GM21576 (cell line): ENCODE measurements around the gene ROPN1L.
"Not testable (repeated sequence)": the region's sequence is repeated elsewhere in the genome, so short reads cannot be mapped to it uniquely, and the experiment has no call there.

ENCODE experiments used
- ATAC-seq: cut with Tn5 transposase; IDR thresholded peaks from one replicate; pipeline ENCODE4 v1.9.1; 2021; ENCODE audit warnings: mild to moderate bottlenecking, moderate library complexity; ENCODE audit not compliant: unreplicated experiment

Gene ROPN1L

DNA sequence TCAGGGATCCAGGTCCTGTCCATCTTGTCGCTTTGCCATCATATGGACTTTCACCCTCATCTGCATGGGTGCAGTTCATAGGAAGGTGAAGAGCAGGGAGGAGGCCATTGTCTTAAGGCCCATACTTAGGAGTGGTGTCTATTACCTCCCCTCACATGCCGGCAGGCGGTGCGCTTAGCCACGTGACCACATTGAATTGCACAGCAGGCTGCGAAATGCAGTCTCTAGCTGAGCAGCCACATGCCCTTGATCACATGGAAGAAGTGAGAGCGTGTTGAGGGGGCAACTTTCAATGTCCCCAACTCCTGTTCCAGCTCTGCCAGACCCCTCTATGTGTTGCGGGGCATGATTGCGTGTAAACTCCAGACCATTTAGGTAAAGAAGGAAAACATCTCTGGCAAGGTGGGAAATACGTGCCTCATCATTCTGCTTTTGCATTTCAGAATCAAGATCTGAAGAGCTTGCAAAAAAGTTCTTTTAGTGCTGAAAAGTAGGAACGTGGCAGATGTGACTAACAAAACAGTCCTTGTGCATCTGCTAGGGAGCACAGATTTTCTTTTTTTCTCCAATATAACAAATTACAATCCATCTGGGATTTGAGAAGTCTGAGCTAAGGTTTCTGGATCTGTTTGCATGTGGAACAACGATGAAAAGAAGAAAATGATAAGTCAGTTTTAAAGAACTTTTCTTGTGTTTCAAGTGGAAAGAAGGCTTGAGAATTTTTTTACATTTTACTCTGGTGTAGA, 34.4 kb downstream of the ROPN1L start:
- no peak for ATAC-seq

GRCh38 chr5:10476878-10477277, 35.2 kb downstream of the ROPN1L start:
- ATAC-seq, result no peak

- ATAC-seq, result no peak
These were observed 36.3 kb downstream of the ROPN1L start for GRCh38 chr5:10477943-10478342.

DNA sequence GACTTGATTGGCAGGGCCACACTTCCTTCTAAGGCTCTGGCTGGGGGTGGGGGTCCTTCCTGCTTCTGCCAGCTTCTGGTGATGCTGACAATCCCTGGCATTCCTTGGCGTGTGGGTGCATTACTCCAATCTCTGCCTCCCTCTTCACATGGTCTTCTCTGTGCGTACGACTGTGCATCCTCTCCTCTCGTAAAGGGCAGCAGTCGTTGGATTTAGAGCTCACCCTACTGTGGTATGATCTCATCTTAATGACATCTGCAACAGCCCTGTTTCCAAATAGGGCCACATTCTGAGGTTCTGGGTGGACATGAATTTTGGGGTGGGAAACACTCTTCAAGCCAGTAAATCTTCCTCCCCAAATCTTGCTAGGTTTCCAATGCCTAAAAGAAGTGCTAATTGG, 36.8 kb downstream of the ROPN1L start:
- ATAC-seq, result no peak

DNA sequence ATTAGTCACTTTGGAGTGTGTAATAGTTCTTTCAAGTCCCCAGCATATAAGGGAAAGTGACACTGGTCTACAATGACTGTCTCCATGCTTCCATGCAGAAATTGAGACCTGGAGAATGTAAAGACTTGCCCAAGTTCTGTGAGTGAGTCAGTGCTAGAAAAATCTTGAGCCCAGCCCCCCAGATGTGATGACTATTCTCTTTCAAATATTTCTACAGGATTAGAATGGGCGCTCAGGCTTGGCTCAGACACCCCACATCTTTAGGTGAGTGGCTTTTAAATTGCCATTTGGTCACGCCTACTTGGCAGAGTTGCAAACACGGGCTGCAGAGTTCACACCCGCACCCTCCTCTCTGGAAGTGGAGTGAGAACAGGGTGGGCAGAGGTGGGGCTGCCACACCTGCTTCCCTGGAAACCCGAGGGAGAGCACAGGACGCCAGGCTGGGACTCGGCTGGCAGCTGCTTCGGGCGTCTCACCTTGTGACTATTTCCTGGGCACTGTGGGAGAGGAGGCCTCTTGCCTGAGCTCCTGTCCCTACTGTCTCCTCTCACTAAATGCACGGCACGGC, 37.6 kb downstream of the ROPN1L start:
- ATAC-seq, result no peak

DNA sequence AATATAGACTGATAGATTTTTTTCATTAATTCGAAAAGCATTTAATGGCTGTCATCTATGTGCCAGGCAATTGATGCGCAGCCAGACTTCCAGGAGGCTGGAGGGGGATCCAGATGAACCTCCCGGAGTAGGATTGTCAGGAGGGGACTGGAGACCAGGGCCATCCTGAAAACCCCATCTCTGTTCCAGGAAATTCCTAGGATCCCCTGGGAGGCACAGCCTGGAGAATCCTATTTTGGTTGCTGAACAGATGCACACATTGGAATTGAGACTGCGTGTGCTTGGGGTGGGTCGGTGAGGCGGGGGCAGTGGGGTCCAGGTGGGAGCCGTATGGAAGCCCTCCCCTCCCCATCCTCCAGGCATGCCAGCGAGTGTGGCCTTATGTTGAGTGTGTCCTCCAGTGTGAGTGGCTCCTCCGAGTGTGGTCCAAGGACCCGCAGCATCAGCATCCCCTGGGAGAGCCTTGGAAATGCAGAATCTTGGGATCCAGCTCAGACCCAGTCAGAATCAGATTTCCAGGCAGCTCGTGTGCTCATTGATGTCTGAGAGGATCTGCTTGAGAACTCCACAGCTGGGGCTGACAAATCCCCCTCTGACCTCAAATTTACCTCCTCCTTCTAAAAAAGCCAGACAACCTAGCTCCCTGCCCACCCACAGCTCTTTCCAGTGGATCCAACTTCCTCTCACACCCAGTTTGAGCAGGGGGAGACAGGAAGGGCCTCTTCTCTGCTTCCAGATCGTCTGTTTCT, 38.7 kb downstream of the ROPN1L start:
- ATAC-seq, result no peak

- no peak for ATAC-seq
These were observed 39.7 kb downstream of the ROPN1L start for GRCh38 chr5:10481241-10481935.

DNA sequence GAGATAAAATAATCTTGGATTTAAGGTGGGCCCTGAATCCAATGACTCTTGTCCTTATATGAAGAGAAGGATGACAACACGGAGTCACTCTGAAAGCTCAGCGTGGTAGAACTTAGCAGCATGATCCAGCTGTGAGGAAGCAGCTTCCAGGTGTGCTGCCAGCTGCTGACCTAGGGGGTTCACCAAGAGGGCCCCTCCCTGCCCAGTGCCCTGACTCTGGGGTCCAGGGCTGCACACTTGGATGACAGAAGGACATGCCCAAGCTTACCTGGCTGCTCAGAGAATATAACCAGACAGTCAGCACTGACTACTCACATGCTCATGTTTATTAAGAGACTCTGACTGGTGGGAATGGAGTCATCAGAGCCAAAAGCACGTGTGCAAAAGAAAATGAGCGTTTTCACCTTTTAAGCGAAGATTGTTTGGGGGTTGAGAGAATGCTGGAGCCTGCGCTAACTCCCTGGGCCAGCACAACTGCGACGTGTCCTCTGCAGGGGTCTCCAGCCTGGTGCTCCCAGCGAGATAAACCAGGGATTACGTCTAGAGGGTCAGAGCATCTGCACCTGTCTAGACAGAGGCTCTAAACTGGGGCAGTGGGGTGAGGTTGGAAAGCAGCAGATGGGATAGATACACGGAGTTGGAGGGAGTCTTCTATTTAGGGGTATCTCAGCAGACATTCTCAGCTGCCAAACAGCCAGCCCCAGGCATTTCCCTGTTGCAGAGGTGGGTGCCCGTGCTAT, 41.3 kb downstream of the ROPN1L start:
- ATAC-seq, result no peak

- ATAC-seq, result no peak
These were observed 43.1 kb downstream of the ROPN1L start for GRCh38 chr5:10484774-10485141.

DNA sequence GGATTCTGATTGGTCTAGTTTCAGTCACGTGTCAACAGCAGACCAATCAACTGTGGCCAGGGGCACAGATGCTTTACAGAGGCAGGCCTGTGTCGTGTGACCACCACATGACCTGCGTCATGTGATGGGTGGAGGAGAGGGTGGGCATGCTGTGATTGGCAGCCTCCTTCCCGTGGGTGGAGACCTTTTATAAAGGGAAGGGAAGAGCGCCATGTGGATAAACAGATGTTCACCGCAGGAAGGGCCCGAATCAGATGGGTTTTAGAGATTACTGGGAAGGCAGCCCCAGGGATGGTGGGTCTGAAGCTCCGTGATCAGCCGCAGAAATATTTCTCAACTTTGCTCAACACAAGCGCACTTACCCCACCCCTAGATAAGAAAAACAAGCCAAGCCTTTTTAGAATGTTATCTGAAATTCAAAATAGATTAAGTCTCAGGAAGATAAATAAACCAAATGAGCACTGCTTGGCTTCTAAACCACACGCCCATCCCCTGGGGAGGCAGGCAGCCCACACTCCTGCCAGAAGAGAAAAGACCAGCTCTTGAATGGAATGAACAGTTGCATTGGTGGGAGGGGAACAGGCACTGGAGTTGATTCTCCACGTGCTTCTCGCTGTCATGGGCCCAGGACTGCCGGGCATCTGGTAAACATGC, 43.6 kb downstream of the ROPN1L start:
- ATAC-seq, result no peak

GRCh38 chr5:10485897-10486296, 44.2 kb downstream of the ROPN1L start:
- ATAC-seq, result no peak

DNA sequence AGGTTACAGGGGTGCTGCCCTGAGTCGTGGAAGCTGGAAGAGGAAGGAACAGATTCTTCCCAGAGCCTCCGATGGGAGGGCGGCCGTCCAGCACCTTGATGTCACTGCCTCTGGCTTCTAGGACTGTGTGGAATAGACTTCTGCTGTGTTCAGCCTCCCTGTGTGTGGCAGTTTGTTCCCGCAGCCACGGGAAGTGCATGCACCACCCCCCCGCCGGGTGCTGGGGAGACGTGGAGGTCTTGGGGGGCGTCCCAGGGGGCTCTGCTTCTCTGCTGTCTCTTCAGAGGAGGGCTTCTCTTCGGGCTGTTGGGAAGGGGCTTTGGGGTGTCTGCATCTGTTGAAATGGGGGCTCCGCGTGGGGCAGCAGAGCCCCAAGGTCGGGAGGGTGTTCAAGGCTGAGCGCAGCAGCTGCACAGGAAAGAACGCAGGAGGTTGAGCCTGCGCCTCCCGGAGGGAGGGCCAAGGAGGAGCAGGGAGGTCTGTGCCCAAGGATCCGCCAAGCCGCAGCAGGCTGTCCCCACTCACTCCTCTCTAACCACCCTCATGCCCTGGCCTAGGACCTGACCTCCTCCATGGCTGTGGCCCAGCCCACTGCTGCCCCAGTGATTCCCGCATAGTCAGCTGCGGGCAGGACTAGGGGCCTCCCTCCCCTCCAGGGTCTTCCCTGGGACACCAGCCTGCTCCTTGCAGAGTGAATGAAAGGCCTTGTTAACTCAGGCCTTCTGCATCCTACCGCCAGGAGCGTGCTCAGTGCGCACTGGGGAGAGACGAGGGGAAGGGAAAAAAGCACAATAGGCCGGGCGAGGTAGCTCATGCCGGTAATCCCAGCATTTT, 45.0 kb downstream of the ROPN1L start:
- no peak for ATAC-seq

- no peak for ATAC-seq
These were observed 46.5 kb downstream of the ROPN1L start for GRCh38 chr5:10488144-10488543.

DNA sequence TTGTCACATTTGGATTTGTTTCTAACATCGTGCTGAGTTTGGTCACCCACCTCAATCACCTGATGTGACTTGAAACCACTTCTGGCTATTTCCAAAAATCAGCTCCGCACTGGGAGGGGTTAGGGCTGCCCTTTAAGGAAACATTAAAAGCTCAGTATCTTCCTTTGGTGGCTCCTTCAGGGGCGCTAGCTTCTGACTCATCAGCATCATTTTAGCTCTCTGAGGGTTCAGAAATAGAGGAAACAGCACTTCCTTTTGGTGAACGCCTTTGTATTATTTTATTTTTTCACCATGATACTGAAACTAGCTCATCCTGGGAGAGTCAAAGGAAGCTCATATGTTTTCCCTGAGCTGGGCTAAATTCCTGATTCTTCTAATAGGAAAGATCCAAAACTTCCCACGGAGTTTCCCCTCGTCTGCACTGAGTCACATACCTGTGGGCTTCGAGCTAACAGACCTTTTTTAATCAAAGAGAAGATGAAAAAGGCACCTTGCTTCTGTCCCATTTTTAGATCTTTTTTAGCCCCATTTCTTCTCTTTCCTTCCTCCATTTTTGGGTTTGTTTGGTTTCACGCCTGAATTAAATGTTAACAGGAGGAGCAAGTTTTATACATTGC, 48.2 kb downstream of the ROPN1L start:
- ATAC-seq, result peak; percentile 95

DNA sequence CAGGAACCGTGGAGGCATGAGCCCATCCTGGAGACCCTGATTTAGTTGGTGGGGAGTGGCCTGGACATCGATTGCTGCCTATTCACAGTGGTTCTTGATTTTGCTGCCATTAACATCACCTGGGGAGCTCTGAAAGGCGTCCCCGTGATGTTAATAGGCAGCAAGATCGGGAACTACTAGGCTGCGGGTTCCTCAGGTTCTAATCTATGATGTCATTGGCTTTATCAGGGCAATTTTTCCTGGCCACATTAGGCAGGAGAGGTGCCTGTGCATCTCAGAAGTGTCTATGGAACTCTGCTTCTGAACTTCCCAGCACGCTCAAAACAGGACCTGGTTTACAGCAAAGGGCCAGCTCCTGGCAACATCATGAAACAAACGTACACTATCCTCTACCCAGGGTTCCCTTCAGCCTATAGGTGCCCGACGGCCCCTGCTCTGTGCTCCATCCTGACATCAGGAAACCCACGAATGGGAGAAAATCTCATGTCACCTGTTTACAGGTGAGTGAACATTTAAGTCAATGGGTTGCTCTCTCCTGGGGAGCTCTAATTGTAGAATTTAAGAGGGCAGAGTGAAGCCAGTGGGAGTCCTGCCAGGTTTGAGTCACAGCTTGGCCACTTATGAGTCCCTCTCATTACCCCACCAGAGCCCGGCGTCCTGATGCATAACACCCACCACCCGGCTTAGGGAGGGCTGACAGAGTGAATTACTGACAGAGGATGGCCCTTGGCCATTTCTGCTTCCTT, 49.4 kb downstream of the ROPN1L start:
- ATAC-seq, result no peak

GRCh38 chr5:10491673-10492026, 50.0 kb downstream of the ROPN1L start:
- ATAC-seq, result no peak

DNA sequence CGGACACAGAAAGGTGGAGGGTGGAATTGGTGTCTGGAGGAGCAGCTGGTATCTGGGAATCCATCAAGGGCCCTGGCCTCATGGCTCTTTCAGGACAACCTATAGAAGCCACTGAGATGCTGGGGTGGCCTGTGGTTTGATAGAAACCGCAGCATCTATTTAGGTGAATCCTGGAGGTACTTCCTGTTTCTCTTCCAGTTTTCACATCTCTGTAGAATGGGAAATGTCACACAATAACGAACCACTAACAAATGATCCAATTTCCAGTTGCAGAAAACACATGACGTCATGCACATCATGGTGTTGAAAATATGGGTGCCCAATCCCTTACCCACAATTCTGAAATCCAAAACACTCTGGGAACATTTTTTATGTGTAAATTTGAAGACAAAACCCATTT, 52.2 kb downstream of the ROPN1L start:
- no peak for ATAC-seq

- ATAC-seq, result not testable (repeated sequence)
These were observed 52.8 kb downstream of the ROPN1L start for GRCh38 chr5:10494497-10494896.
